Islet of Langerhans (tissue), 1 donor: ENCODE data around the gene FNIP2.
"Not testable (repeated sequence)": the region's sequence is repeated elsewhere in the genome, so short reads cannot be mapped to it uniquely, and the experiment has no call there.

Experiments
- FAIRE-seq: peaks from one replicate; lab custom pipeline; 2011; peaks lifted over from hg19 to GRCh38; lab: Jason Lieb, UNC

Gene FNIP2

GRCh38 chr4:158816955-158817354 is 48.1 kb downstream of the FNIP2 start:
- no peak for FAIRE-seq

GRCh38 chr4:158817562-158818296 is 48.9 kb downstream of the FNIP2 start:
- FAIRE-seq: peak; percentile 27

GRCh38 chr4:158818560-158819140 is 49.8 kb downstream of the FNIP2 start:
- no peak for FAIRE-seq

- no peak for FAIRE-seq
These were observed 51.3 kb downstream of the FNIP2 start for GRCh38 chr4:158819942-158820786.

GRCh38 chr4:158821228-158821971 is 52.6 kb downstream of the FNIP2 start:
- FAIRE-seq: no peak

- no peak for FAIRE-seq
These were observed 53.5 kb downstream of the FNIP2 start for GRCh38 chr4:158822348-158822747.

- FAIRE-seq: no peak
These were observed 54.6 kb downstream of the FNIP2 start for GRCh38 chr4:158823461-158823873.

- FAIRE-seq: no peak
These were observed 55.8 kb downstream of the FNIP2 start for GRCh38 chr4:158824425-158825274.

GRCh38 chr4:158825433-158826036 is 56.7 kb downstream of the FNIP2 start:
- no peak for FAIRE-seq

GRCh38 chr4:158826057-158826456 is 57.2 kb downstream of the FNIP2 start:
- no peak for FAIRE-seq

GRCh38 chr4:158826882-158827281 is 58.1 kb downstream of the FNIP2 start:
- peak; percentile 70 for FAIRE-seq

- no peak for FAIRE-seq
These were observed 58.7 kb downstream of the FNIP2 start for GRCh38 chr4:158827543-158827981.

GRCh38 chr4:158828151-158828550 is 59.3 kb downstream of the FNIP2 start:
- not testable (repeated sequence) for FAIRE-seq

- peak; percentile 13 for FAIRE-seq
These were observed 60.4 kb downstream of the FNIP2 start for GRCh38 chr4:158829254-158829653.

GRCh38 chr4:158833602-158834001 is 64.8 kb downstream of the FNIP2 start:
- no peak for FAIRE-seq

GRCh38 chr4:158835226-158836001 is 66.6 kb downstream of the FNIP2 start:
- no peak for FAIRE-seq

GRCh38 chr4:158836002-158836369 is 67.2 kb downstream of the FNIP2 start:
- no peak for FAIRE-seq

- FAIRE-seq: no peak
These were observed 68.1 kb downstream of the FNIP2 start for GRCh38 chr4:158836828-158837449.

GRCh38 chr4:158837527-158838141 is 68.8 kb downstream of the FNIP2 start:
- no peak for FAIRE-seq
